Measurements from ENCODE around the gene AARS2.

The AARS2 gene

GRCh38 chr6:44297063-44298038, 15.8 kb downstream of the AARS2 start:
- Histone ChIP-seq H2BK120ac (ENCODE audit: low read depth, low read length) (peak overlapping the region; percentile 22), H2AFZ (ENCODE audit: low read length) (peak overlapping the region; percentile 86), H4K91ac (ENCODE audit: low read depth, low read length, poor library complexity) (no peak overlapping the region), H3K4ac (ENCODE audit: low read length) (peak overlapping the region; percentile 44), H2BK12ac (ENCODE audit: low read length) (no peak overlapping the region), H2BK15ac (ENCODE audit: low read length) (no peak overlapping the region), H3K4me3 (ENCODE audit: low read length in 2 of 2) (peak overlapping the region; percentile 45 to 84), H3K79me1 (ENCODE audit: low read depth, low read length) (peaks cover 4% of the 10 kb centered on the region), H3K23ac (ENCODE audit: low read depth, low read length, poor library complexity) (peak overlapping the region; percentile 90), H3K18ac (ENCODE audit: low read length) (peak overlapping the region; percentile 94), H3K9me3 (replicated peaks in 1 of 2; ENCODE audit: control insufficient read depth in 2 of 2, insufficient read depth in 1 of 2, low read depth in 1 of 2, low read length in 2 of 2) (no peaks in the 10 kb centered on the region), H3K4me1 (ENCODE audit: control insufficient read depth in 2 of 2, insufficient read depth in 1 of 2, low read depth in 1 of 2, low read length in 2 of 2) (peaks cover 3 to 9% of the 10 kb centered on the region in 2 donors), H2BK5ac (ENCODE audit: low read length) (no peak overlapping the region), H2AK5ac (ENCODE audit: low read depth, low read length) (peak overlapping the region; percentile 36), H3K27ac (replicated peaks; ENCODE audit: low read length) (no peak overlapping the region), H3K27me3 (ENCODE audit: control insufficient read depth in 3 of 3, insufficient read depth in 3 of 3, low read depth in 1 of 3, low read length in 3 of 3) (peaks cover 0 to 17% (median 4%) of the 10 kb centered on the region in 3 experiments), H3K36me3 (replicated peaks in 1 of 2; ENCODE audit: control insufficient read depth in 2 of 2, insufficient read depth in 2 of 2, low read length in 2 of 2) (peaks cover 22 to 36% of the 10 kb centered on the region in 2 donors), H3K9ac (ENCODE audit: low read depth, low read length, poor library complexity) (peak overlapping the region; percentile 99), H3K14ac (ENCODE audit: low read length) (peak overlapping the region; percentile 96), H4K8ac (ENCODE audit: low read depth, low read length) (peak overlapping the region; percentile 19), H3K4me2 (ENCODE audit: insufficient read depth, low read length, poor library complexity, severe bottlenecking) (peak overlapping the region; percentile 97)
- DNase-seq (ENCODE audit: low spot score): peak; percentile 51
- WGBS, 2 donors (ENCODE audit: extremely low coverage in 2 of 2, insufficient read length in 2 of 2, insufficient replicate concordance in 1 of 2): no CpG with 5 or more reads among the region's 86 CpGs

GRCh38 chr6:44294832-44295791, 18.0 kb downstream of the AARS2 start:
- H3K9ac ChIP-seq (ENCODE audit: low read depth, low read length, poor library complexity): no peak overlapping the region
- H4K91ac ChIP-seq (ENCODE audit: low read depth, low read length, poor library complexity): no peak overlapping the region
- DNase-seq (ENCODE audit: low spot score): no peak
- H2BK5ac ChIP-seq (ENCODE audit: low read length): no peak overlapping the region
- no peak overlapping the region for H2BK120ac ChIP-seq (ENCODE audit: low read depth, low read length)
- H4K8ac ChIP-seq (ENCODE audit: low read depth, low read length): no peak overlapping the region
- no peaks in the 10 kb centered on the region for H3K9me3 ChIP-seq (replicated peaks in 1 of 2; ENCODE audit: control insufficient read depth in 2 of 2, insufficient read depth in 1 of 2, low read depth in 1 of 2, low read length in 2 of 2)
- no peak overlapping the region for H3K4me2 ChIP-seq (ENCODE audit: insufficient read depth, low read length, poor library complexity, severe bottlenecking)
- H3K4ac ChIP-seq (ENCODE audit: low read length): no peak overlapping the region
- peaks cover 0 to 21% (median 13%) of the 10 kb centered on the region in 3 experiments for H3K27me3 ChIP-seq (ENCODE audit: control insufficient read depth in 3 of 3, insufficient read depth in 3 of 3, low read depth in 1 of 3, low read length in 3 of 3)
- peak overlapping the region; percentile 22 for H3K14ac ChIP-seq (ENCODE audit: low read length)
- peaks cover 2 to 14% of the 10 kb centered on the region in 2 donors for H3K36me3 ChIP-seq (replicated peaks in 1 of 2; ENCODE audit: control insufficient read depth in 2 of 2, insufficient read depth in 2 of 2, low read length in 2 of 2)
- H2BK15ac ChIP-seq (ENCODE audit: low read length): no peak overlapping the region
- no peak overlapping the region for H3K27ac ChIP-seq (replicated peaks; ENCODE audit: low read length)
- H3K23ac ChIP-seq (ENCODE audit: low read depth, low read length, poor library complexity): no peak overlapping the region
- no peaks in the 10 kb centered on the region for H3K79me1 ChIP-seq (ENCODE audit: low read depth, low read length)
- H3K4me1 ChIP-seq (ENCODE audit: control insufficient read depth in 2 of 2, insufficient read depth in 1 of 2, low read depth in 1 of 2, low read length in 2 of 2): peaks cover 4 to 9% of the 10 kb centered on the region in 2 donors
- no peak overlapping the region for H3K18ac ChIP-seq (ENCODE audit: low read length)
- no peak overlapping the region for H2BK12ac ChIP-seq (ENCODE audit: low read length)
- WGBS, 2 donors (ENCODE audit: extremely low coverage in 2 of 2, insufficient read length in 2 of 2, insufficient replicate concordance in 1 of 2): no CpG with 5 or more reads among the region's 7 CpGs
- no peak overlapping the region for H2AK5ac ChIP-seq (ENCODE audit: low read depth, low read length)
- H2AFZ ChIP-seq (ENCODE audit: low read length): no peak overlapping the region
- H3K4me3 ChIP-seq (ENCODE audit: low read length in 2 of 2): no peak overlapping the region

- Histone ChIP-seq H2BK5ac (ENCODE audit: low read length) (no peak overlapping the region), H4K91ac (ENCODE audit: low read depth, low read length, poor library complexity) (no peak overlapping the region), H3K9me3 (replicated peaks in 1 of 2; ENCODE audit: control insufficient read depth in 2 of 2, insufficient read depth in 1 of 2, low read depth in 1 of 2, low read length in 2 of 2) (no peaks in the 10 kb centered on the region), H3K36me3 (replicated peaks in 1 of 2; ENCODE audit: control insufficient read depth in 2 of 2, insufficient read depth in 2 of 2, low read length in 2 of 2) (no peaks in the 10 kb centered on the region), H3K4me2 (ENCODE audit: insufficient read depth, low read length, poor library complexity, severe bottlenecking) (no peak overlapping the region), H3K18ac (ENCODE audit: low read length) (no peak overlapping the region), H2AK5ac (ENCODE audit: low read depth, low read length) (no peak overlapping the region), H3K27ac (replicated peaks; ENCODE audit: low read length) (no peak overlapping the region), H2BK15ac (ENCODE audit: low read length) (no peak overlapping the region), H3K23ac (ENCODE audit: low read depth, low read length, poor library complexity) (no peak overlapping the region), H3K79me1 (ENCODE audit: low read depth, low read length) (no peaks in the 10 kb centered on the region), H4K8ac (ENCODE audit: low read depth, low read length) (no peak overlapping the region), H3K27me3 (ENCODE audit: control insufficient read depth in 3 of 3, insufficient read depth in 3 of 3, low read depth in 1 of 3, low read length in 3 of 3) (peaks cover 0 to 24% (median 22%) of the 10 kb centered on the region in 3 experiments), H3K4me3 (ENCODE audit: low read length in 2 of 2) (no peak overlapping the region), H3K4me1 (ENCODE audit: control insufficient read depth in 2 of 2, insufficient read depth in 1 of 2, low read depth in 1 of 2, low read length in 2 of 2) (peaks cover 4 to 6% of the 10 kb centered on the region in 2 donors), H2BK12ac (ENCODE audit: low read length) (no peak overlapping the region), H3K4ac (ENCODE audit: low read length) (no peak overlapping the region), H2AFZ (ENCODE audit: low read length) (no peak overlapping the region), H3K9ac (ENCODE audit: low read depth, low read length, poor library complexity) (no peak overlapping the region), H3K14ac (ENCODE audit: low read length) (no peak overlapping the region), H2BK120ac (ENCODE audit: low read depth, low read length) (no peak overlapping the region)
- DNase-seq (ENCODE audit: low spot score): no peak
- WGBS, 2 donors (ENCODE audit: extremely low coverage in 2 of 2, insufficient read length in 2 of 2, insufficient replicate concordance in 1 of 2): no CpG with 5 or more reads among the region's 4 CpGs
Measured at GRCh38 chr6:44292661-44293365, 20.3 kb downstream of the AARS2 start.

Data from neuronal stem cell (in vitro differentiated cells).